GM23248 (cell line): ENCODE results near the gene RCBTB1.

Source experiments
- EZH2 ChIP-seq: fragments of 200-600 bp; sonication (generic); IDR thresholded peaks from 2 replicates; pipeline ENCODE4 v1.6.1; 2018; ENCODE audit warnings: antibody characterized with exemption, mild to moderate bottlenecking; ENCODE audit not compliant: insufficient read depth, poor library complexity, severe bottlenecking
- EZH2phosphoT487 ChIP-seq: fragments of 200-600 bp; sonication (generic); IDR thresholded peaks from 2 replicates; pipeline ENCODE4 v1.6.1; 2018; ENCODE audit warnings: antibody characterized with exemption, moderate library complexity, mild to moderate bottlenecking, low read depth; ENCODE audit not compliant: insufficient read depth

DNA sequence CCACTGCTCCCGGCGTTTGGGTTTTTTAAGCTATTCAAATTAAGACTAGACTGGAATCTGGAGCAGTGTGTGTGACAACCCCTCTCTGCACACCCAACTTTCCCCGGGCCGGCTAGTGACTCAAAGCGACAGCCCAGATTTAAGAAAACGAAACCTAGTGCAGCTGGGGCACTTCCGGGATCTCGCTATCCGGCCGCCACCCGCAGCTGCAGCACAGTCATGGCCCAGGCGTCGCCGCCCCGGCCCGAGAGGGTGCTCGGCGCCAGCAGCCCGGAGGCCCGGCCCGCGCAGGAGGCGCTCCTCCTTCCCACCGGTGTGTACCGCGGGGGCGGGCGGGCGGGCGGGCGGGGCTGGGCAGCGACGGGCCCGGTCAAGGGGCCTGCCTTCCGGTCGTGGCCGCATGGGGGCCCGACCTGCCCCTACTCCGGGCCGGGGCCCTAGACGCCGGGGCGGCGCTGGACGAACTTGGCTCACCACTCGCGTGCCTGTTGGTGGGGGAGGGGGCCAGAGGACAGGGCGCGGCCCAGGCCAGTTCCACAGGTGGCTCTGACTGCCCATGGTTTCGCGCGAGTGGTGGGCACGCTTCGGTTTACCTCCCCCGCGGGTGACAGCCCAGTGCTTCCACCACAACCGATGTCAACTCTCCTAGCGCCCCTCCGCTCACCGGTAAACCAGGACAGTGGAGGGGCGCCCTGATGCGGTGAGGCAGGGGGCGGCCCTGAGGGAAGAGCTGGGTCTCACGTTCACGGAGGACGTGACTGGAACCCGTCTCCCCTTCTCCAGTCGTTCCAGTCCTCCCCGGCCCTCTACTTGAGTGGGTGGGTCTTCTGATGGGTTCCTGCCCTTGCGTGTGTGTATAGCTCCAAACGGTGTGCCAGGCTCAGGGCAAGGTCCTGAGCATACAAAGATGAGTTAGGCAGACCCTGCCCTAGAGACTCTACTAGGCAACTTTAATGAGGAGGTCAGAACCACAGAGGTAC lies 89.3 kb downstream of the RCBTB1 start, which contains the start of gene PHF11:
- no peak for TF ChIP-seq EZH2
- TF ChIP-seq EZH2phosphoT487 = no peak
